Stomach (tissue), 4 donors: ENCODE data around the gene CHIC2.

Experiments used
- POLR2AphosphoS5 ChIP-seq, 3 donors: sonication (generic); formaldehyde crosslinking; IDR thresholded peaks; one replicate each; pipeline ENCODE4 v1.6.1; 2016; ENCODE audit warnings: antibody characterized with exemption in 3 of 3
- TF ChIP-seq, protein P1 (sequence below), 7 experiments: fragments of 450-650 bp in 4 of 7; fragments of 200-600 bp in 3 of 7; sonication (generic) in 3 of 7; IDR thresholded peaks; one replicate each; pipeline ENCODE4 v1.5.1; 2016 to 2019; ENCODE audit warnings: antibody characterized with exemption in 7 of 7, control low read depth in 2 of 7, mild to moderate bottlenecking in 1 of 7

DNA sequence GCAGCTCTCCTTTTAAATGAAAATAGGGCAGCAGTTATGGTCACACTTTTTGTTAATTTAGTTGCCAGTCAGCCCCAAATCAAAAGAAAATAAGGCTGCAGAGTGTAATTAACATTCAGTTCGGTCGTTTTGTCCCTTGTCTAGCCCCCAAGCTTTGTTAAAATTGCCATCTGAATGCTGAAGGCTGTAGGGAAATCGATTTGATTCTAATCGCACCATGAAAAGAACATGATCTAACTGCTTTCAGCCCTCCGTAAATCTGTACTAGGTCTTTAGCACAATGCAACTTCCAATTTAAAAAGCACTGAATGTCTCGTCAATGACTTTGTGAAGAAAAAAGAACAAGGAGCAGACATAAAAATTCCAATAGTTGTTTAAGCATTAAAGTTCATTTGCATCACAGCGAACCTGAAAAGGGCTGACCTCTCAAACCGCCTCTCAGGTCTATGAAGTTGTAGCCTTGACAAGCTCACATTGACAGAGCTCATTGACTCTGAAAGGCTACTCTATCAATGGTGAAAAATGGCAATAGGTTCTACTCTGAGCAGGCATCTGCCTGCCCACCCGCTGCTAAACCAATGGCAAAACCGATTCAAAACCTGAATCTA is 48.9 kb downstream of the CHIC2 start:
- TF ChIP-seq, protein P1, sequence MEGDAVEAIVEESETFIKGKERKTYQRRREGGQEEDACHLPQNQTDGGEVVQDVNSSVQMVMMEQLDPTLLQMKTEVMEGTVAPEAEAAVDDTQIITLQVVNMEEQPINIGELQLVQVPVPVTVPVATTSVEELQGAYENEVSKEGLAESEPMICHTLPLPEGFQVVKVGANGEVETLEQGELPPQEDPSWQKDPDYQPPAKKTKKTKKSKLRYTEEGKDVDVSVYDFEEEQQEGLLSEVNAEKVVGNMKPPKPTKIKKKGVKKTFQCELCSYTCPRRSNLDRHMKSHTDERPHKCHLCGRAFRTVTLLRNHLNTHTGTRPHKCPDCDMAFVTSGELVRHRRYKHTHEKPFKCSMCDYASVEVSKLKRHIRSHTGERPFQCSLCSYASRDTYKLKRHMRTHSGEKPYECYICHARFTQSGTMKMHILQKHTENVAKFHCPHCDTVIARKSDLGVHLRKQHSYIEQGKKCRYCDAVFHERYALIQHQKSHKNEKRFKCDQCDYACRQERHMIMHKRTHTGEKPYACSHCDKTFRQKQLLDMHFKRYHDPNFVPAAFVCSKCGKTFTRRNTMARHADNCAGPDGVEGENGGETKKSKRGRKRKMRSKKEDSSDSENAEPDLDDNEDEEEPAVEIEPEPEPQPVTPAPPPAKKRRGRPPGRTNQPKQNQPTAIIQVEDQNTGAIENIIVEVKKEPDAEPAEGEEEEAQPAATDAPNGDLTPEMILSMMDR (IDR thresholded peaks at IDR 0.05), result no peak
- TF ChIP-seq POLR2AphosphoS5 (IDR thresholded peaks at IDR 0.05), result no peak
